Measurements from ENCODE around the gene ANKS1B. TPM values are rescaled to one million over a fixed set of nuclear protein-coding genes. Genes with fewer than 3 reads are reported as not detected.

Gene ANKS1B
- total RNA-seq, 1 experiment from 2014 or later, result 9.7 TPM

- Histone ChIP-seq H3K27me3 (ENCODE audit: control insufficient read depth, insufficient read depth, low read length) (no peaks in the 10 kb centered on the region), H3K4me3 (ENCODE audit: low read depth in 2 of 2, low read length in 2 of 2) (no peak overlapping the region), H3K4me1 (ENCODE audit: control insufficient read depth, insufficient read depth, low read length) (no peaks in the 10 kb centered on the region; the same call in 1 of the 2 replicates), H3K9me3 (ENCODE audit: control insufficient read depth, insufficient read depth, low read depth, low read length) (no peaks in the 10 kb centered on the region), H3K27ac (ENCODE audit: low read length) (no peak overlapping the region), H3K36me3 (ENCODE audit: control insufficient read depth, insufficient read depth, low read length) (no peaks in the 10 kb centered on the region)
- ATAC-seq (no peak), DNase-seq (ENCODE audit: low read depth, low spot score) (no peak)
- in situ Hi-C loops (cut with HindIII; ENCODE audit: low pct_unique_long_range_greater_than_20kb, low sequenced_read_pairs) (no loop called here), intact Hi-C loops (cut with micrococcal nuclease; ENCODE audit: unreplicated experiment) (no loop called here)
- CTCF ChIA-PET, result interaction anchor here (0.7 kb wide), 1 partner anchor 22 kb away, joined by 3 read pairs; no protein-coding TSS in a partner anchor
- POLR2A ChIA-PET, result no interaction called here
- no peak for TF ChIP-seq SIN3A (IDR thresholded peaks at IDR 0.05; ENCODE audit: borderline replicate concordance, insufficient read depth, low read depth, low read length)
- TF ChIP-seq CTCF (IDR thresholded peaks at IDR 0.05), result no peak
- no peak for TF ChIP-seq POLR2AphosphoS5 (IDR thresholded peaks at IDR 0.05; ENCODE audit: low read depth, low read length)
- TF ChIP-seq REST (IDR thresholded peaks at IDR 0.05; ENCODE audit: insufficient read depth in 1 of 2, low read depth in 2 of 2, low read length in 1 of 2), result no peak
- no peak for TF ChIP-seq TCF7L2 (IDR thresholded peaks at IDR 0.05; ENCODE audit: low read depth, low read length)
- BruUV-seq (replicated peaks), result no TSS peak
These were observed 1236.3 kb downstream of the ANKS1B start for GRCh38 chr12:98748463-98748862.

GRCh38 chr12:98745578-98746391, 1239.0 kb downstream of the ANKS1B start:
- ChIA-PET CTCF (no interaction called here), POLR2A (no interaction called here)
- no peak for ATAC-seq
- DNase-seq (ENCODE audit: low read depth, low spot score), result no peak
- no TSS peak for BruUV-seq (replicated peaks)
- no peaks in the 10 kb centered on the region for H3K9me3 ChIP-seq (ENCODE audit: control insufficient read depth, insufficient read depth, low read depth, low read length)
- TF ChIP-seq SIN3A (IDR thresholded peaks at IDR 0.05; ENCODE audit: borderline replicate concordance, insufficient read depth, low read depth, low read length), result no peak
- no peak for TF ChIP-seq POLR2AphosphoS5 (IDR thresholded peaks at IDR 0.05; ENCODE audit: low read depth, low read length)
- TF ChIP-seq CTCF (IDR thresholded peaks at IDR 0.05), result no peak
- no peak for TF ChIP-seq TCF7L2 (IDR thresholded peaks at IDR 0.05; ENCODE audit: low read depth, low read length)
- TF ChIP-seq REST (IDR thresholded peaks at IDR 0.05; ENCODE audit: insufficient read depth in 1 of 2, low read depth in 2 of 2, low read length in 1 of 2), result no peak
- H3K4me1 ChIP-seq (ENCODE audit: control insufficient read depth, insufficient read depth, low read length), result no peaks in the 10 kb centered on the region
- in situ Hi-C loops (cut with HindIII; ENCODE audit: low pct_unique_long_range_greater_than_20kb, low sequenced_read_pairs), result no loop called here
- intact Hi-C loops (cut with micrococcal nuclease; ENCODE audit: unreplicated experiment), result no loop called here
- no peak overlapping the region; a peak in 1 of 4 replicates for H3K4me3 ChIP-seq (ENCODE audit: low read depth in 2 of 2, low read length in 2 of 2)
- H3K36me3 ChIP-seq (ENCODE audit: control insufficient read depth, insufficient read depth, low read length), result no peaks in the 10 kb centered on the region
- no peaks in the 10 kb centered on the region for H3K27me3 ChIP-seq (ENCODE audit: control insufficient read depth, insufficient read depth, low read length)
- no peak overlapping the region for H3K27ac ChIP-seq (ENCODE audit: low read length)
